GM10248 (cell line): Measurements from ENCODE around the gene SNX3.

Experiments
- CTCF ChIA-PET: fragments of 300-600 bp; sonication (Branson Sonifier 250); formaldehyde crosslinking; extraction: SDS; loops from one replicate; lab custom pipeline; 2021; ENCODE audit warnings: antibody characterized with exemption; lab: Yijun Ruan, JAX
- POLR2A ChIA-PET: fragments of 350-650 bp; sonication (Branson Sonifier 250); formaldehyde crosslinking; extraction: SDS; loops from one replicate; lab custom pipeline; 2020; ENCODE audit warnings: antibody characterized with exemption; lab: Yijun Ruan, JAX
- DNase-seq: peaks from one replicate; pipeline ENCODE4 v3.0.0; 2012; ENCODE audit errors: extremely low spot score
- CTCF ChIP-seq: IDR thresholded peaks from 2 replicates; pipeline ENCODE4 v1.5.1; 2012; ENCODE audit warnings: mild to moderate bottlenecking, low read depth; ENCODE audit errors: extremely low read depth, missing control alignments, control extremely low read depth

The SNX3 gene

GRCh38 chr6:108242721-108243120 is 18.1 kb downstream of the SNX3 start:
- ChIA-PET CTCF (interaction anchor here (1.4 kb wide), 1 partner anchor 13 kb away, joined by 5 read pairs; no protein-coding TSS in a partner anchor), POLR2A (no interaction called here)
- DNase-seq, result no peak
- no peak for TF ChIP-seq CTCF

- ChIA-PET CTCF (interaction anchor here (0.7 to 1.4 kb wide), 2 partner anchors 14 to 15 kb away, joined by 3 to 5 read pairs; no protein-coding TSS in a partner anchor), POLR2A (no interaction called here)
- DNase-seq, result no peak
- TF ChIP-seq CTCF, result no peak
Observed at GRCh38 chr6:108242259-108242658, 18.6 kb downstream of the SNX3 start.

GRCh38 chr6:108238322-108238721 is 22.5 kb downstream of the SNX3 start:
- POLR2A ChIA-PET, result no interaction called here
- DNase-seq, result no peak
- CTCF ChIA-PET, result interaction anchor here (1.0 to 2.8 kb wide), 4 partner anchors 10 to 21 kb away, joined by 3 to 10 read pairs (median 5); no protein-coding TSS in a partner anchor
- TF ChIP-seq CTCF, result no peak

- POLR2A ChIA-PET, result no interaction called here
Observed at GRCh38 chr6:108236791-108237190, 24.0 kb downstream of the SNX3 start.

GRCh38 chr6:108235127-108235526 is 25.7 kb downstream of the SNX3 start:
- no peak for TF ChIP-seq CTCF
- ChIA-PET POLR2A (no interaction called here), CTCF (interaction anchor here (0.6 to 1.2 kb wide), 2 partner anchors 20 to 28 kb away, joined by 3 read pairs; no protein-coding TSS in a partner anchor)
- no peak for DNase-seq

More at GRCh38 chr6:108236791-108237190, 24.0 kb downstream of the SNX3 start:
- TF ChIP-seq CTCF, result no peak
- CTCF ChIA-PET, result interaction anchor here (0.8 to 2.8 kb wide), 9 partner anchors 9 to 256 kb away, joined by 3 to 10 read pairs (median 3); no protein-coding TSS in a partner anchor
- DNase-seq, result no peak

GRCh38 chr6:108228416-108228815 is 32.4 kb downstream of the SNX3 start:
- no peak for TF ChIP-seq CTCF
- CTCF ChIA-PET, result interaction anchor here (1.0 to 1.7 kb wide), 2 partner anchors 9 to 13 kb away, joined by 3 to 10 read pairs; no protein-coding TSS in a partner anchor
- DNase-seq, result no peak
- POLR2A ChIA-PET, result interaction anchor here (0.6 kb wide), 1 partner anchor 284 kb away, joined by 3 read pairs; no protein-coding TSS in a partner anchor
